GM12875 (cell line): Measurements from ENCODE around the gene LFNG.

Source experiments
- H3K4me3 ChIP-seq: one replicate; pipeline ENCODE4 v1.5.1; 2011; ENCODE audit warnings: low read depth, low read length, control low read depth
- CTCF ChIP-seq: IDR thresholded peaks from 2 replicates; pipeline ENCODE4 v1.5.1; 2011; ENCODE audit warnings: low read depth, mild to moderate bottlenecking, control low read depth, inconsistent platforms, low read length, moderate library complexity, borderline replicate concordance; ENCODE audit not compliant: insufficient read depth

LFNG gene

GRCh38 chr7:2499181-2499580, 20.4 kb upstream of the LFNG start:
- TF ChIP-seq CTCF = no peak

DNA sequence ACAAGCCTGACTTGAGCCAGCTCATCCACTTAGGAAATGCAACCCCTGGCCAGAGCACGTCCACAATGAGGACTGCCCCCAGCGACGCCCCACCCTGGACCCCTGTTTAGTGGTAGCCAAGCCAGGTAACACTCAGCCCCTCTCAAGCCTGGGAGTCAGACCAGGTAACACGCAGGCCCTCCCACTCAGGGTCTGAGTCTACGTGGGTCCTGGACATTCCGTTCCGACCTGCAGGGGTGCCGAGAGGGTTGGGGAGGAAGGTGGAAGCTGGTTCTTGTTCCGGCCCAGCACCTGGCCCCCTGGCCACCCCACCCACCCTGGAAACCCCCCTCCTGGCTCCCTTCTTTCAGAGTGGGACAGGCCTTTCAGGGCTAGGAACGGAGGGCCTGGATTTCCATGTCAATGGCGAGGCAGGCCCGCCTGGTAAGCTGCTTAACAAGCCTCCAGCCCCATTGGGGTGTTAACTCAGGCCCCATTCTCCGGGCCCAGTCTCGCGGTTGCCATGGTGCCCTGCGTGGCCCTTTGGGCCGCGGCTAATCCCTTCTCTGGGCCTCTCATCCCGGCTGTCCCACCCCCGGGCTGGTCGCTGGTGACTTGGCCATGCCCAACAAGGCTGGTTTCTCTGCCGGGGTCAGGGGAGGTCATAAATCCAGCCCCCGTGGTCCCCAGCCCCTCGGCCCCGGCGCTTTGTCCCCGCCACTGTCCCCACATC, 19.7 kb upstream of the LFNG start:
- no peak for TF ChIP-seq CTCF
- H3K4me3 ChIP-seq = no peak overlapping the region

More at GRCh38 chr7:2499181-2499580, 20.4 kb upstream of the LFNG start:
- no peak overlapping the region for H3K4me3 ChIP-seq

GRCh38 chr7:2500701-2501100, 18.9 kb upstream of the LFNG start:
- no peak overlapping the region for H3K4me3 ChIP-seq
- no peak for TF ChIP-seq CTCF

GRCh38 chr7:2501947-2502646, 17.5 kb upstream of the LFNG start:
- H3K4me3 ChIP-seq = no peak overlapping the region
- no peak for TF ChIP-seq CTCF

DNA sequence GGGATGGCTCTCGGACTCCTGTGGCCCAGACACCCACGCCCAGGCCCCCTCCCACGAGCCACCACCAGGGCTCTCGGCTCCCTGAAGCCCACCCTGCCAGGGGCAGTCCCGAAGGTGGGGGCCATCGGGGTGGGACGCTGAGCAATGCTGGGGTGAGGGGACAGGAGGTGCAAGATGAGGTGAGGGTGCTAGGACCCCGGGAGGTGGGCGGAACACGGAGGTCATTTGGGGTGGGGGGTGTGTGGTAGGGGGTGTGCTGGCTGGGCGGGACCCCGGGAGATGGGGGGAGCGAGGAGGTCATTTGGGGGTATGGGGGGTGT, 17.0 kb upstream of the LFNG start:
- TF ChIP-seq CTCF = no peak
- no peak overlapping the region for H3K4me3 ChIP-seq

- TF ChIP-seq CTCF = no peak
- H3K4me3 ChIP-seq = no peak overlapping the region
These were observed 16.3 kb upstream of the LFNG start for GRCh38 chr7:2503056-2503941.
